ENCODE measurements around the gene OSBPL7.
A peak's percentile ranks its signal among the peaks of the same experiment; 100 is the strongest.
"Not testable (repeated sequence)": the region's sequence is repeated elsewhere in the genome, so short reads cannot be mapped to it uniquely, and the experiment has no call there.

Gene OSBPL7

GRCh38 chr17:47806026-47806912 lies 15.3 kb downstream of the OSBPL7 start:
- no peak for DNase-seq

GRCh38 chr17:47804461-47804860 lies 17.1 kb downstream of the OSBPL7 start:
- DNase-seq, result no peak

- no peak for DNase-seq
Observed at GRCh38 chr17:47803751-47804150, 17.8 kb downstream of the OSBPL7 start.

- DNase-seq, result no peak
Observed at GRCh38 chr17:47803201-47803600, 18.4 kb downstream of the OSBPL7 start.

GRCh38 chr17:47802341-47803022 lies 19.1 kb downstream of the OSBPL7 start:
- DNase-seq, result peak; percentile 95

GRCh38 chr17:47801906-47802305 lies 19.7 kb downstream of the OSBPL7 start:
- DNase-seq, result no peak

GRCh38 chr17:47801176-47801765 lies 20.3 kb downstream of the OSBPL7 start:
- no peak for DNase-seq

- DNase-seq, result no peak
Observed at GRCh38 chr17:47800686-47801085, 20.9 kb downstream of the OSBPL7 start.

- DNase-seq, result no peak
Observed at GRCh38 chr17:47797797-47798196, 23.8 kb downstream of the OSBPL7 start.

GRCh38 chr17:47792979-47793378 lies 28.6 kb downstream of the OSBPL7 start:
- no peak for DNase-seq

- no peak for DNase-seq
Observed at GRCh38 chr17:47792457-47792856, 29.1 kb downstream of the OSBPL7 start.

GRCh38 chr17:47791025-47791424 lies 30.6 kb downstream of the OSBPL7 start:
- DNase-seq, result no peak

GRCh38 chr17:47789611-47790561 lies 31.7 kb downstream of the OSBPL7 start:
- DNase-seq, result peak; percentile 92

- peak; percentile 22 for DNase-seq
Observed at GRCh38 chr17:47785538-47786123, 36.0 kb downstream of the OSBPL7 start.

- DNase-seq, result no peak
Observed at GRCh38 chr17:47781397-47781796, 40.2 kb downstream of the OSBPL7 start.

- DNase-seq, result no peak
Observed at GRCh38 chr17:47778184-47778635, 43.4 kb downstream of the OSBPL7 start.

- peak; percentile 82 for DNase-seq
Observed at GRCh38 chr17:47776330-47777197, 45.0 kb downstream of the OSBPL7 start.

- no peak for DNase-seq
Observed at GRCh38 chr17:47774987-47775580, 46.5 kb downstream of the OSBPL7 start.

GRCh38 chr17:47774331-47774730 lies 47.3 kb downstream of the OSBPL7 start:
- DNase-seq, result peak; percentile 44

- DNase-seq, result not testable (repeated sequence)
Observed at GRCh38 chr17:47773649-47774048, 47.9 kb downstream of the OSBPL7 start.
